Osteocyte (in vitro differentiated cells): ENCODE measurements around the gene WNT10A. TPM values are rescaled to one million over a fixed set of nuclear protein-coding genes. Genes with fewer than 3 reads are reported as not detected.

ENCODE experiments used
- DNase-seq: peaks from one replicate; pipeline ENCODE4 v3.0.0; 2021; ENCODE audit warnings: mixed read lengths; ENCODE audit not compliant: unreplicated experiment; ENCODE audit errors: extremely low spot score
- H3K27ac Mint-ChIP-seq: one replicate; pipeline ENCODE4 v1.8.0; 2021; ENCODE audit warnings: mild to moderate bottlenecking, mixed read lengths; ENCODE audit not compliant: unreplicated experiment
- H3K27me3 Mint-ChIP-seq: one replicate; pipeline ENCODE4 v1.8.0; 2021; ENCODE audit warnings: mixed read lengths; ENCODE audit not compliant: unreplicated experiment
- H3K36me3 Mint-ChIP-seq: one replicate; pipeline ENCODE4 v1.8.0; 2021; ENCODE audit warnings: mixed read lengths; ENCODE audit not compliant: unreplicated experiment
- H3K4me1 Mint-ChIP-seq: one replicate; pipeline ENCODE4 v1.8.0; 2021; ENCODE audit warnings: mixed read lengths; ENCODE audit not compliant: unreplicated experiment
- H3K4me3 Mint-ChIP-seq: one replicate; pipeline ENCODE4 v1.8.0; 2021; ENCODE audit warnings: mild to moderate bottlenecking, moderate library complexity, mixed read lengths; ENCODE audit not compliant: unreplicated experiment
- H3K9me3 Mint-ChIP-seq: one replicate; pipeline ENCODE4 v1.8.0; 2021; ENCODE audit warnings: mixed read lengths; ENCODE audit not compliant: unreplicated experiment
- total RNA-seq: library from RNA; stranded (reverse); gene quantifications from 2 replicates; pipeline ENCODE4 v1.2.1, GENCODE V29; 2021
- TF ChIP-seq, protein P1 (sequence below): fragments of 200-600 bp; sonication (generic); IDR thresholded peaks from 2 replicates; pipeline ENCODE4 v1.5.0; 2021; ENCODE audit warnings: antibody characterized with exemption, mild to moderate bottlenecking, moderate library complexity

The WNT10A gene
- total RNA-seq, 1 donor from 2014 or later = not detected

GRCh38 chr2:218865999-218866398, 14.7 kb upstream of the WNT10A start:
- peaks cover 1% of the 10 kb centered on the region for H3K4me1 Mint-ChIP-seq
- peaks cover 83% of the 10 kb centered on the region for H3K27me3 Mint-ChIP-seq
- H3K27ac Mint-ChIP-seq = no peak overlapping the region
- H3K4me3 Mint-ChIP-seq = no peak overlapping the region
- no peaks in the 10 kb centered on the region for H3K9me3 Mint-ChIP-seq
- TF ChIP-seq, protein P1, sequence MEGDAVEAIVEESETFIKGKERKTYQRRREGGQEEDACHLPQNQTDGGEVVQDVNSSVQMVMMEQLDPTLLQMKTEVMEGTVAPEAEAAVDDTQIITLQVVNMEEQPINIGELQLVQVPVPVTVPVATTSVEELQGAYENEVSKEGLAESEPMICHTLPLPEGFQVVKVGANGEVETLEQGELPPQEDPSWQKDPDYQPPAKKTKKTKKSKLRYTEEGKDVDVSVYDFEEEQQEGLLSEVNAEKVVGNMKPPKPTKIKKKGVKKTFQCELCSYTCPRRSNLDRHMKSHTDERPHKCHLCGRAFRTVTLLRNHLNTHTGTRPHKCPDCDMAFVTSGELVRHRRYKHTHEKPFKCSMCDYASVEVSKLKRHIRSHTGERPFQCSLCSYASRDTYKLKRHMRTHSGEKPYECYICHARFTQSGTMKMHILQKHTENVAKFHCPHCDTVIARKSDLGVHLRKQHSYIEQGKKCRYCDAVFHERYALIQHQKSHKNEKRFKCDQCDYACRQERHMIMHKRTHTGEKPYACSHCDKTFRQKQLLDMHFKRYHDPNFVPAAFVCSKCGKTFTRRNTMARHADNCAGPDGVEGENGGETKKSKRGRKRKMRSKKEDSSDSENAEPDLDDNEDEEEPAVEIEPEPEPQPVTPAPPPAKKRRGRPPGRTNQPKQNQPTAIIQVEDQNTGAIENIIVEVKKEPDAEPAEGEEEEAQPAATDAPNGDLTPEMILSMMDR = no peak
- DNase-seq = no peak
- H3K36me3 Mint-ChIP-seq = no peaks in the 10 kb centered on the region

DNA sequence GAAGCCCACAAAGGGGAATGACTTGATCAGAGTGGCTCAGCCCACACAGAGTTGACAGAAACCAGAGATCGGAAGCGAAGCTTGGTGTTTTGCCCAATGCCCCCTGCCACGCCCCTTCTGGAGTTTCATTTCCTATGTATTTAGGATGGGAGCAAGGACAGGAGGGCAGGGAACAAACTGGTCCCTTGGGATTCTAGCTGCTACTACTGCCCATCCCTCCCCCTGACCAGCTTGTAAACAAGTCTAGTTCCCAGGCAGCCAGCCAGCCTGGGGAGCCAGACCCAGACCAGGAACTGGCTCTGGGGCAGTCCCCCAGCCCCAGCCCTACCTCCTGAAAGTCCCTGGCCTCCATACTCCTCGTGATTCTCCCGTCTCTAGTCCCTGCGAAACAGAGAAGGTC, 12.8 kb upstream of the WNT10A start:
- Mint-ChIP-seq H3K27me3 (peaks cover 83% of the 10 kb centered on the region), H3K27ac (no peak overlapping the region), H3K4me3 (no peak overlapping the region), H3K9me3 (no peaks in the 10 kb centered on the region), H3K4me1 (no peaks in the 10 kb centered on the region), H3K36me3 (no peaks in the 10 kb centered on the region)
- no peak for DNase-seq
- TF ChIP-seq, protein P1 = no peak

- Mint-ChIP-seq H3K36me3 (no peaks in the 10 kb centered on the region), H3K9me3 (no peaks in the 10 kb centered on the region), H3K4me3 (no peak overlapping the region), H3K27me3 (peaks cover 76% of the 10 kb centered on the region), H3K27ac (no peak overlapping the region), H3K4me1 (peaks cover 2% of the 10 kb centered on the region)
- no peak for DNase-seq
- TF ChIP-seq, protein P1 = no peak
Observed at GRCh38 chr2:218869064-218869463, 11.6 kb upstream of the WNT10A start.

GRCh38 chr2:218870984-218871344, 9.7 kb upstream of the WNT10A start:
- H3K27ac Mint-ChIP-seq = no peak overlapping the region

GRCh38 chr2:218871345-218872302, 9.0 kb upstream of the WNT10A start:
- Mint-ChIP-seq H3K27me3 (peaks cover 78% of the 10 kb centered on the region), H3K27ac (no peak overlapping the region), H3K36me3 (no peaks in the 10 kb centered on the region), H3K9me3 (no peaks in the 10 kb centered on the region), H3K4me3 (no peak overlapping the region), H3K4me1 (peaks cover 2% of the 10 kb centered on the region)
- DNase-seq = no peak
- TF ChIP-seq, protein P1 = no peak

More at GRCh38 chr2:218870984-218871344, 9.7 kb upstream of the WNT10A start:
- peaks cover 2% of the 10 kb centered on the region for H3K4me1 Mint-ChIP-seq
- no peak for DNase-seq
- H3K27me3 Mint-ChIP-seq = peaks cover 80% of the 10 kb centered on the region
- TF ChIP-seq, protein P1 = no peak
- H3K36me3 Mint-ChIP-seq = no peaks in the 10 kb centered on the region
- H3K4me3 Mint-ChIP-seq = no peak overlapping the region
- no peaks in the 10 kb centered on the region for H3K9me3 Mint-ChIP-seq
